Measurements from ENCODE around the gene AVPR2.

Gene AVPR2

DNA sequence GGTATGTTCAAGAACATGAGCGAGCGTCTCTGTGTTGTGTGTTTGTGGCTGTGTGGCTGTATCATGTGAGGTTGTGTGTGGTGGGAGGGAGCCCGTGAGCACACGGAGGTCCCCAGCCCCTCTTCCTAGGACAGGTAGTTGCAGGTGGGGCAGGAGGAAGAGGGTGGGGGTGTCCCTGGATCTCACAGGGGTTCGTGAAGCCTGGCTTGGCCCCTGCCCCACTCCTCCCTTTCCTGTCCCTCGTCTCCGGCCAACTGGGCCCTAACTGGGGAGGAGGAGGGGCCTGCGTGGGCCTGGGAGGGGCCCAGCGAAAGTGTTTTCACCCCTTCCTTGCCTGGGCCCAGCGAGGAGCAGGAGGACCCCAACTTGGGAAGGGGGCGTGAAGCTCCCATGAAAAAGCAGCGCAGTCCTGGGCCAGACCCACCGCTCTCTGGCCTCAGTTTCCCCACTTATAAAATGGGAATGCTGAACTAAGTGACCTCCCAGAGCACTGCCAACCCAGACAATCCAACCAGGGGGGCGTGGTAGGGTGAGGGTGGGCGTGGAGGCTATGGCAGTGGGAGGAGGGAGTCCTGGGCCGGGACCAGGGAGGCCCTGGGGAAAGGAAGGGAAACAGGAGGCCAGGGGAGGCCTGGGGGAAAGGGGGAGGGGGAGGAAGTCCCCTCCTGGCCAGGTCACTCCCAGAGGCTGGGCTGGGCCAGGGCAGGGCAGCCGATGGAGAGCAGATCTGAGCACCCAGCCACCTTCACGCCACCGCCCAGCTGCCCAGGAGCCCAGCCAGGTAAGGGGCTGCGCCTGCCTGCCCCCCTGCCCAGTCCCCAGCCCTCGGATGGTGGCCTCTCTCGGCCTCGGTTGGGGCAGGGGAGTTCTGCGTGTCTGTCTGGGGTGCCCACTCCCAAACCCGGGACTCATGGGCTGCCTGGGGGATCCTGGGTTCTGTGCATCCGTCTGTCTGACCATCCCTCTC, at the start of gene AVPR2:
TSS of gene AVPR2 (plus strand) at position 683 of the 967 bp plus-strand sequence. CDS start 473 bp downstream, outside the sequence.
- DNase-seq (ENCODE audit: low read depth) = no peak

DNA sequence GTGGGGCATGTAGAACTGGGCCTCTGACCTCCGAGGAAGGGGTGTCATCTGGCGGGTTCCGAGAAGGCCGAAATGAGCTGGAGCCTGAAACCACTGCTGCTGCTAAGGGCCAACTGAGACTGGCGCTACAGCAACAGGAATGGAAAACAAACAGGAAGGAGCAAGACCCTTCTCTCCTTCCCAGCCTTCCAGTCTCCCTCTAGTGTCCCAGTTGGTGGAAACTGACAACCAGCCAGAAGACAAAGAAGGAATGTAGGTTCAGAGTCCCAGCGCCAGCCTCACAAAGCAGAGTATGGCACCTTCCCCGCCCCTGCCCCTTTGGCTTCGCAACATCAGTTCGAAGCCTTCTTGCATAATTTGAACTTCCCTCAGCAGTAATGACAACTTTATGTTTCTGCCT, 49.8 kb upstream of the AVPR2 start:
- DNase-seq (ENCODE audit: low read depth) = no peak

DNA sequence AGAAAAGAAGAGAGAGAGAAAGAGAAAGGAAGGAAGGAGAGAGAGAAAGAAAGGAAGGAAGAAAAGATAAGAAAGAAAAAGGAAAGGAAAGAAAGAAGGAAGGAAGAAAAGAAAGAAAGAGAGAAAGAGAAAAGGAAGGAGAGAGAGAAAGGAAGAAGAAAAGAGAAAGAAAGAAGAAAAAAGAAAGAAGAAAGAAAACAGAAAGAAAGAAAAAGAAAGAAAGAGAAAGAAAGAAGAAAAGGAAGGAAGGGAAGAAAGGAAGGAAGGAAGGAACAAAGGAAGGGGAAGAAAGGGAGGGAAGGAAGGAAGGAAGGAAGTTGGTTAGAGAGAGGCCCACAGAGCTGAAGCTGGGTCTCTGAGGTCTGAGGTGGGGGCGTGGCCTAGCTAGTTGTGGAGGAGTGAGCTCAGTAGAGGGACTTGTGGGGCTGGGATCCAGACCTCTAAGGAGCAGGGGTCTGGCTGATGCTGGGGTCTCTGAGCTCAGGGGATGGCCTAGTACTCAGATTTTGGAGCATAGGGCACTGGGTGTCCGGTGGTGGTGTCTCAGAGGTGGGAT, 47.0 kb upstream of the AVPR2 start:
- no peak for DNase-seq (ENCODE audit: low read depth)

DNA sequence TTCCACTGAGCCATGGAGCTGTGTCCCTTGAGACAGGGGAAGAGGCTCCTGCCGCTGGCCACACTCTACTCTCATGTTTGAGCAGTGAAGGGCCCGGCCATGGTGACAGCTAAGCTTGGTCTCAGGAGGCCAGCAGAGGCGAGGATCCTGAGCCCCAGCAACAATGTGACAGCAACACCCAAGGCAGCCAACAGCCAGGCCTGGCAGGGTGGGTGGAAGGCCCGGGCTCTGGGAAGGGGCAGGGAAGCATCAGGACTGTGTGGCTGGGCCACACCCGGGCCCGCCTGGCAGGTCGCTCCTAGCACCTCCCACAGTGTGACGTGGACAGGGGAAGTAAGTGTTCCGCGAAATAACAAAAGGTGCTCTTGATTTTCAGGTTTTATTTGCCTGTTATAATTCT, 43.3 kb upstream of the AVPR2 start:
- DNase-seq (ENCODE audit: low read depth) = no peak

DNA sequence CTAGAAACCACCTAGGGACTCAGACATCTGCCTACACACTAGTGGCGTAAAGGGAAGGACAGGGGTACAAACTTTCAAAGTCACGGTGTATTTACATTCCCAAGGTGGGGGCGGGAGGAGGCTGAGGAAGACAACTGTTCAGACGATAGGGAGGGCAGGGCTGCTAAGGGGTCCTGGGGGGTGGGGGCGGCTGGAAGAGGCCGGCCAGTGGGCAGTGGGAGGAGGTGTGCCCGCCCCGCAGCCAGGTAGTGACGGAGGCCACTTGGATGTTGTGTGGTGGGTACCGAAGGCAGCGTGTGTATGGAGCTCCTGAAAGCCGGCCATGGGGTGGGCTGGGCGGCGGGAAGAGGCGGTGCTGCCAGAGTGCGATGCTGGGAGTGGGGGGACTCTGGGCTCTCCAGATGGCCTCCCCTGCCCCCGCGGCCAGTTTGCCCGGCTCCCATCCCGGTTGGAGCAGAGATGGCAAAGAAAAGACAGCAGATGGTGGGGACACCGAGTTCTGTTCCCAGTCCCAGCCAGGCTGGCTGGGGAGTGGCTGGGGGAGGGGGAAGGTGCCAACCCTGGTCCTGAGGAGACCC, 42.7 kb upstream of the AVPR2 start:
- DNase-seq (ENCODE audit: low read depth) = no peak

DNA sequence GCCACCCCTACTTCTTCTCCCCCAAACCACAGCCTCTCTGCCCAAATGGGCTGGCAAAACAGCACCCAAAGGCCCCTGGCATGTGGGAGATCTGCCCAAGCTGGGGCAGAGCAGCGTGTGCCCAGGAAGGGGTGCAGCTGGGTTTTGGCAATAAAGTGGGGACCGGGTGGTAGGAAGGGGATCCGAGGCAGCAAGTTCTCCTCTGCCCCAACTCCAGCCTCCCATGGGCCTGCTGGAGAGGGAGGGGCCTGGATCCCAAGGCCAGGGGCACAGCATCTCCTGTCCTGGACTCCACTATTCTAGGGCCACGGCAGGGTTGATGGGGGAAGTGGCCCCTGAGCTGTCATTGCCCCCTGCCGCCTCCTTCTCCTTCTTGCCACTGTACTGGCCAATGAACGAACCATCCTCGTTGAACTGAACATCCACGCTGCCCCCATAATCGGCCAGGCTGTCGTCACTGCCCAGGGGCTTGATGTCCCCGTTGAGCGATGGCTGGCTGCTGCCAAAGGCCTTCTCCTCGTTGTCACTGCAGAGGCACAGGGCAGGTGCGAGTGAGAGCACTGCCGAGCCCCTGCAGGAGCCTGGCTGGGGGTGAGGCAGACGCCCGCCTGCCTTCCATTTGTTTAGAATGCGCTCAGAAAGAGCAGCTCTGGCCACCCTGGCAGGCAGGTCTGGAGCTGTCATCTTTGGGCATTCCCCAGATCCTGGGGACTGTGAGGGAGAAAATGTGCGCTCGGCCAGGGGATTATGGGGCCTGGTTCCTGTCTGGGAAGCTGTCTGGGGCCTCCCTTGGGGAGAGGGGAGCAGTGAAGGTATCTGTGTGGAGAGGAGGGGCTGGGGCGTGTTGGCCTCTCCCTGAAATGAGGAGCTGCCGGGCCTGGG, 41.9 kb upstream of the AVPR2 start:
- no peak for DNase-seq (ENCODE audit: low read depth)

DNA sequence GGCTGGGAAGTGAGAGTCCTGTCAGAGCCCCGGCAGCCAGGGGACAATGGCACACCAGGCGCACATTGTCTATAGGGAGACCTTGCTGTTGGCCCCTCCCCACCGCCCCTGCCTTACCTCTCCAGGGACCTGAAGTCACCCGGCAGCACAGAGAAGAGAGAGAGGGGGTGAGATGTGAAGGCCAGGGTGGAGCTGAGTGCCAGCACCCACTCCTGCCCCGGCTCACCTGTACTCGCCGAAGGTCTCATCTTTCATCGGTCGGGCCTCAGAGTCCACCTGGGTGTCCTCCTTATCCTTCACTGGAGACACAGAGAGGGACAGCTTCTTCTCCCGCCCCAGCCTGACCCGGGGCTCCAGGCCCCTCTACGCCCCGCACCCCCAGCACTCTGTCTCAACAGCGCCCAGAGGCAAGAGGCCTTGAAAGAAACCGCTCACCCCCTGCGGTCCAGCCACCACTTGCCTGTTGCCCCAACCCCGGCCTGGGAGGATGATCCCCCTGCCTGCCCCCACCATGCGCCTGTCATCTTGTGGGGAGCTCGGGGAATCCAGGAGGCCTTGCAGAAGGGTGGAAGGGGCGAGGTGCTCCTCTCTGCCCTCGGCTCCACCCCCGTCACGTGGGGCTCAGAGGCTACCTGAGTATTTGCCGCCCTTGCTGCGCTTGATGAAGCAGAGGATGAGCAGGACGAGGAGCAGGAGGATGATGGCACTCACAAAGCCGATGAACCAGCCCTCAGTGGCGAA, 41.1 kb upstream of the AVPR2 start:
- no peak for DNase-seq (ENCODE audit: low read depth)

DNA sequence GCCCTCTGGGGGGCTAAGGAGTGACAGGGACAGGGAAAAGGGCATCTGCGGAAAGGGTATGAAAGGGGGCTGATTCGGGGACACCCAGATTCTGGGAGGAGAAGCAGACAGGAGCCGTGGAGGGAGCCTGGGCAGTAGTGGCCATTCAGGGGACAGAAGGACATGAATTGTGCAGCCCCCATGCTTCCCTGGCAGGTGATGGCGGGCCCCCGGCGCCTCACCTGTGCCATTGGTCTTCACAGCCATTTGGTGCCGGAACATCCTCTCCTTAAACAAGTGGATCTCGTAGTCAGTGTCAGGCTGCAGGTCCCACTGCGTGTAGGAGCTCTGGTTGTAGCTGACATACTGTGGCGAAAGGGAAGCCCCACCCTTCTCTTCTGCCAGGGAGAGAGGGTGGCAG, 40.4 kb upstream of the AVPR2 start:
- DNase-seq (ENCODE audit: low read depth) = no peak

DNA sequence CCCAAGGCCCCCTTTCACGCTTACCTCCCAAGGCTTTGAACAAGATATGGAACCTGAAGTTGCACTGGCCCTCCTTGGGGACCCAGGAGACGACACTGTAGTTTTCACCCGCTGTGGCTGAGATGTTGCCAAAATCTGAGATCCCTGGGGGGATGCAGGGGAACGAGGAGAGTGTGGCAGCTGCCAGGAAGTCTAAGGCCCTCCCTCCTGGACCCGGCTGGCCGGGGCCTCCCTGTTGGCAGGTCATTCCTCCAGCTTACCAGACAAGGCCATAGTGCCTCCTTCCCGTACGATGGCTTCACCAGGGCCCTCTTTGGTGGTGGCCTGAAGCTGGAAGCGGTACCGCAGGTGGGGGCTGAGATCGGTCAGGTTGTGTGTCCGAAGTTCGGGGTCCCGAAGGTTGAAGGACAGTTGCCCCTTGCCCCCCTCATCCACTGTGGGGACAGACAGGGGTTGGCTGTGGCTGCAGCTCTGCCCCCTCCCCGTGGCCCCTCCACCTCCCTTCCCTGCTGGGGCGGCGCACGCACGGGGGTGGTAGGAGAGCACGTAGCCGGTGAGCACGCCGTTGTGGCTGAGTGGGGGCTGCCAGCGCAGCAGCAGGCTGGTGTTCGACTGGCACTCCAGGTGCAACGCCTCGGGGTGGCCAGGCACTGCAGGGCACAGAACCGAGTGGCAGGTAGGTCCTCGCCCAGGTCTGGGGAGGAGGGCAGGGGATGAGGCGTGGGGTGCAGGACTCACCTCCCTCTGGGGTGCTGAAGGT, 39.7 kb upstream of the AVPR2 start:
- no peak for DNase-seq (ENCODE audit: low read depth)

DNA sequence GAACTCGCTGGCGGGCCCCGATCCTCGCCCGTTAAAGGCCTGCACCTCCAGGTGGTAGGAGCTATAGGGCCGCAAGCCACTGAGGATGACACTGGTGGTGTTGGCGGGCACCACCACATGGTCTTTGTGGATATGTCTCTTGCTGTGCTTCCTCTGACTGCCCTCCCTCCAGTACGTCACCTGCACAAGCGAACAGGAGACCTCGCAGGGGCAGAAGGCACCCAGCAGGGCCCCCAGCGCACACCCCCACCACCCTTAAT, 39.2 kb upstream of the AVPR2 start:
- no peak for DNase-seq (ENCODE audit: low read depth)

DNA sequence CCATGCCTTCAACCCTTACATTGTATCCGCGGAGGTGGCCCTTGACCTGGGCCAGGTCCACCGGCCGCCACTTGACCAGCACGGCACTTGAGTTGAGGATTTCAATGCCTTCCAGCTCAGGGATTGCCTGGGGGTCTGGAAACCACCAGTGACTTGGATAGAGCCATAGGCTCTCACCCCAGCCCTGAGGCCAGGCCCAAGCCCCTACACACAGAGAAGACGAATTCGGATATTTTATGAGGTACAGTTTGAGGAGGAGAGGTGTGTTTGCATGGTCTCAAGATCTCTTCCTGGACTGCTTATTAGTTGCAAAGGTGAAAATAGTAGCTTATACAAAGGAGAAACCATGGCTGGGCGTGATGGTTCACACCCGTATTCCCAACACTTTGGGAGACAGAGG, 38.8 kb upstream of the AVPR2 start:
- DNase-seq (ENCODE audit: low read depth) = no peak

DNA sequence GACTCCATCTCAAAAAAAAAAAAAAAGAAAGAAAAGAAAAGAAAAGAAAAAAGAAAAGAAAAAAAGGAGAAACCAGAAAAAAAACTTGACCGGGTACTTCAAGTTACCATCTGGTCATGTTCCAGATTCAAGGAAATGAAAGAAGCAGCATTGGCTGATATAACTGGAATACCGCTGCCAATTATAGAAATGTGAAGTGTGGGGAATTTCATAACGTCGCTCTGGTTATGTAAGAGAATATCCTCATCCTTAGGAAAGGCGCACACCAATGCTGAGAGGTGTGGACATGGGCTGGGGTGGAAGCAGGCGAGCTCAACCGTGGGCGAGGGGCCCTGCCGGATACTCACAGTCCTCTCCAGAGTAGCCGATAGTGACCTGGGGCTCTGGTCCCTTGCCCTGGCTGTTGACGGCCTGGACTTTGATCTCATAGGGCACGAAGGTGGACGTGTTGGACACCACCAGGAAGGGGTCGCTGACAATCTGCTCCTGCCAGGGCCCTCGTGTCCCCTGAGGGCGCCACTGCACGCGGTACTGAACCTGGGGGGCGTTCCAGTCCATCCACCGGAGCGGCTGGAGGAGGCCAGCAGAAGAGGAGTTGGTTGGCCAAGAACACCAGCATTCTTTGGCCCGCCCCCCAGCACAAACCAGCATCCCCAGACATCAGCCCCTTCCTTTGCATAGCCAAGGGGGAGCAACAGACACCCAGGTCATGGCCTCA, 38.0 kb upstream of the AVPR2 start:
- DNase-seq (ENCODE audit: low read depth) = no peak

DNA sequence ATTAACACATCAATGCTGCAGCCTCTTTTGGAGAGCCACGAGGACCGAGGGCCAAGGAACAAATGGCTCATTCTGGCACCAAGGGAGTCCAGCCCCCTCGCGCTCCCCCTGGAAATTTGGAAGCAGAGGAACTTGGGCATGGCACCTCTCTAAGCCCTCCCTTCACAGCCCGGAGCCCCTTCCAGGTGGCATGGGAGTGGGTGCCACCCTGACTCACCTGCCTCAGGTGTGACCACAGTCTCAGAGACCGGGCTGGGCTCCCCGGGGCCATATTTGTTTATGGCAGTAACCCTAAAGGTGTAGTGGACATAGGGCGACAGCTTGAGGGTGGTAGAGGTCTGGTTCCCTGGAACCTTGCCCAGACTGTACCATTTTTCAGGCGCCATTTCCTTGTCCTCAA, 37.3 kb upstream of the AVPR2 start:
- DNase-seq (ENCODE audit: low read depth) = no peak

DNA sequence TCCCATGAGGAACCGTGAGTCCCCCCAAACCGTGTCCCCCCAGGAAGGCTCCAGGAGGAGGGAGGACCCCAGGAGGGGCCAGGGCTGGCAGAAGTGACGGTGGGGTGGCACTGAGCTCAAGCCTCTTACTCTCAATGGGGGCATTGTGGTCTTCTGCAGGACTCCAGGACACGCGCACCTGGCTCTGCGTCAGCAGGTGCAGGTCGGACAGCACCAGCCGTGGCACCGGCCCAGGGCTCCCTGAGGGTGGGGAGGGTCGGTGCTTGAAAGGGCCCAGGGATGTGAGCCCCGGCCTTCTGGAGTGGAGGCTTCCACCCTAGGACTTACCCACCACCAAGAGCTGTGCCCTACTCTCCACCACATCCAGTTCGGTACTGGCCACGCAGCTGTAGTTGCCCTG, 36.8 kb upstream of the AVPR2 start:
- DNase-seq (ENCODE audit: low read depth) = no peak

DNA sequence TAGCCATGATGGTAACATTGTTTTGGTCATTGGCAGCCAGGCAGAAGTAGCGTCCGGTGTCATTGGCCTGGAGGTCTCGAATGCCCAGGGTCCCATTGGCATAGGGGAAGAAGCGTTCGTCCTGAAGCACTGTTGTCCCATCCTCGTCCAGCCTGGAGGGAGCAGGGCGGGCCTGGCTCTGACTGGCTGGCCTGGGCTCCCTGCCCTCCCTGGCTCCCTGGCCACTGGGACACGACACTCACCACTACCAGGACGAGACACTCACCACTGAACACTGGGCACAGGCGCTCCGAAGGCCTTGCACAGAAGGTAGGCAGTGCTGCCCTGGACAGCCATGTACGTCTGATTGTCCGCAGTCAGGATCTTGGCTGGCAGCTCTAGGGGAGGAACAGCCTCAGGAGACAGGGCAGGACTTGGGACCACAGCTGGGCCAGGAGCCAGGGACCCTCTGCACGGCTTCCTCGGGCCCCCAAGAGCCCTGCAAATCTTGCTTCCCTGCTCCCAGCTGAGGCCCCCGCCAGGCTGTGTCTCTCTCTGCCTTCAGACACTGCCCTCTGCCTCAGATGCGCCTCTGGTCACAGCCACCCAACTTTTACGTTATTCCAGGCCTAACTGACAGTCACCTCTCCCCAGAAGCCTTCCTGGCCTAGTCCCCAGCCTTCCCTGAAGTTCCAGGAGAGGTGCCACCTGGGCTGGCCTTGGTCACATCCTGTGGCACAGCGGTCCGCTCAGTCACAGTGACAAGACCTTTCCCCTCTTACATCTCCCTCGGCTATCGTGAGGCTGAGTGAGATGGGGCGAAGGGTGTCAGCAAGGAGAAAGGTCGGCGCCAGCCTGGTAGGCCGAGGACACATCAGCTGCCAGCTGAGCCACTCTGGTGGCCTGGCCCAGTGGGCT, 35.6 kb upstream of the AVPR2 start:
- no peak for DNase-seq (ENCODE audit: low read depth)

DNA sequence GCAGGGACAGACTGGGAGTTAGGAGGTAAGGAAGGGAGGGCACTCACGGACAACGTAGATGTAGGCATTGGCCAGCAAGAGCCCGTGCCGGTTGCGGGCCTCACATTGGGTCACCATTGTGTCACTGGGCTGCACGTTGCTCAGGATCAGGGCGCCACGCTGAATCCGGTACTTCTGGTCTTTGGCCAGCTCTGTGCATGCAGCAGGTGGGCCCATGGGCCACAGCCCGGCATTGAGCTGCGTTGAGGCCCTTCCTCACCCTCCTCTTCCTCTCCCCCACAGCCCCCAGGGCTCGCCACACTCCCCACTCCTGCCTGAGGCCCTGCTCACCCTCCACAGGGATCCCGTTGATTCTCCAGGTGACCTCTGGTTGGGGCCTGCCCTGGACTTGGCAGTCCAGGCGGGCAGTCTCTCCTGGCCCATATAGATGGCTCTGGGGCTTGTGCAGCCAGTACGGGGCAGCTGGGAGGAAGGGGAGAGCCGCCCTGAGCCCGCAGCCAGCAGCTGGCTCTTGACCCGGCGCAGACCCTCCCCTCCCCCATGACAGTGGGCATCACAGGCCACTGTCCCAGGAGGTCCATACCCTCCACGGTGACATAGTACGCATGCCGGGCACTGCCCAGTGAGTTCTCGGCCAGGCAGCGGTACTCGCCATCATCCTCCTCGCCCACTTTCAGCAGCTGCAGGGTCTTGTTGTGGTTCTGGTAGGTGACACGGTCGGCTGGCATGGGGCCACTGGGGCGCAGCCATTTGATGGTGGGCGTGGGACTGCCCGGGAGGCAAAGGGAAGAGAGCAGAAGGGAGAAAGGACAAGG, 34.8 kb upstream of the AVPR2 start:
- no peak for DNase-seq (ENCODE audit: low read depth)

DNA sequence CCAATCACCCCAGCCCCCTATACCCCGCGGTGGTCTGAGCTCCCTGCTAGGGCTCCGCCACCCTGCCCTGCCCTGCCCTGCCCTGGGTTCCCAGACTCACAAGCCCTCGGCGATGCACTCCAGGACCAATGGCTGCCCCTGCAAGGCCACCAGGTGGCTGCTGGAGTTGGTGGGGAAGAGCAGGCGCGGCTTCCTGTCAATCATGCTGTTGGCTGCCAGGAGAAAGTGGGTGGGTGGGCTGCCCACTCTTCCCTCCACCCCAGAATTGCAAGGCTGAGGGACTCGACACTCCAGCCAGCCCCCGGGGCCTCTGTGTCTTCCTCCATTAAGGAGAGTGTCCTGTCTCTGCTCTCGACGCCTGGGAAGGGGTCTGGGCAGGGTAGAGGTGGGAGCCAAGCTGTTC, 34.2 kb upstream of the AVPR2 start:
- DNase-seq (ENCODE audit: low read depth) = no peak

DNA sequence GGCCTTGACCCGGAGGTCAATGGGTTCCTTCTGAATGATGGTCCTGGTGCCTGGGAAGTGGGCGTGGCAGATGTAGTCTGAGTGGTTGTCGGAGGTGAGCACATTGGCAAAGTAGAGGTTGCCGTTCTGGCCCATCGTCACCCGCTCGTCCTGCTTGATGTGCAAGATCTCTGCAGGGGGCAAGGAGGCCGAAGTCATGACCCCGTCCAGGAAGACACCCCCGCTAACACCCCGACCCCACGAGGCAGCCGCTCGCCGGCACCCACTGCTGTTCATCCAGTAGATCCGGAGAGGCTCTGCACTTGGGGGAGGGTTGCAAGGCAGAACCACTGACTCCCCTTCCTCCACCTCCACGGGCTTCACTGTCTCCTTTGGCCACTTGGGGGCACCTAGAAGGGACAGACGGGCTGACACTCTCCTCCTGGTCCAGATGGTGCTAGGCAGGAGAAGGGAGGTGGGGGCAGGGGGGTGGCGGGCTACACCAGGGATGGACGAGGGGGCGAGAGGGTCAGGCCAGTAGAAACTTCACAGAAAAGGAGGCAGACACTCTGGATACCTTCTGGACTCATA, 33.6 kb upstream of the AVPR2 start:
- no peak for DNase-seq (ENCODE audit: low read depth)

All from ELR (cell line).